GOT3 (cell line): Measurements from ENCODE around the gene HTR1E.
"Not testable (repeated sequence)": the region's sequence is repeated elsewhere in the genome, so short reads cannot be mapped to it uniquely, and the experiment has no call there.

ENCODE experiments used
- DNase-seq: peaks from one replicate; lab custom pipeline; 2025; ENCODE audit warnings: mixed read lengths; lab: John Stamatoyannopoulos, UW

HTR1E gene

GRCh38 chr6:86937219-86938079, at the start of gene HTR1E:
Gene HTR1E, plus strand, starts transcription at chr6:86937528. Its CDS starts 77,807 bp downstream, at chr6:87015335.
- DNase-seq: no peak

GRCh38 chr6:86888301-86888700, 49.0 kb upstream of the HTR1E start:
- DNase-seq: no peak

- DNase-seq: not testable (repeated sequence)
Measured at GRCh38 chr6:86897265-86897664, 40.1 kb upstream of the HTR1E start.

GRCh38 chr6:86913795-86914194, 23.5 kb upstream of the HTR1E start:
- DNase-seq: no peak

- no peak for DNase-seq
Measured at GRCh38 chr6:86916393-86916792, 20.9 kb upstream of the HTR1E start.

- DNase-seq: not testable (repeated sequence)
Measured at GRCh38 chr6:86927138-86927537, 10.2 kb upstream of the HTR1E start.

- not testable (repeated sequence) for DNase-seq
Measured at GRCh38 chr6:86927859-86928258, 9.5 kb upstream of the HTR1E start.

GRCh38 chr6:86934365-86934764, 3.0 kb upstream of the HTR1E start:
- DNase-seq: no peak

- DNase-seq: no peak
Measured at GRCh38 chr6:86936834-86937218, 502 bp upstream of the HTR1E start.

GRCh38 chr6:86938814-86939213, 1.5 kb downstream of the HTR1E start:
- DNase-seq: no peak

GRCh38 chr6:86941461-86941860, 4.1 kb downstream of the HTR1E start:
- no peak for DNase-seq

GRCh38 chr6:86942769-86943516, 5.6 kb downstream of the HTR1E start:
- no peak for DNase-seq

- no peak for DNase-seq
Measured at GRCh38 chr6:86943819-86944407, 6.6 kb downstream of the HTR1E start.

- no peak for DNase-seq
Measured at GRCh38 chr6:86949771-86950170, 12.4 kb downstream of the HTR1E start.

- DNase-seq: no peak
Measured at GRCh38 chr6:86952991-86953390, 15.7 kb downstream of the HTR1E start.

GRCh38 chr6:86959656-86960055, 22.3 kb downstream of the HTR1E start:
- no peak for DNase-seq

GRCh38 chr6:86961455-86962200, 24.3 kb downstream of the HTR1E start:
- DNase-seq: no peak

GRCh38 chr6:86963352-86963751, 26.0 kb downstream of the HTR1E start:
- no peak for DNase-seq

GRCh38 chr6:86964029-86964579, 26.8 kb downstream of the HTR1E start:
- no peak for DNase-seq

GRCh38 chr6:86966271-86966670, 28.9 kb downstream of the HTR1E start:
- no peak for DNase-seq

GRCh38 chr6:86969573-86969972, 32.2 kb downstream of the HTR1E start:
- no peak for DNase-seq

GRCh38 chr6:86973088-86973487, 35.8 kb downstream of the HTR1E start:
- no peak for DNase-seq
